Fibroblast of skin of scalp (primary cell): ENCODE results near the gene SNN.

Experiments used
- DNase-seq: peaks from one replicate; pipeline ENCODE4 v3.0.0-alpha.2; 2013

SNN gene

GRCh38 chr16:11681556-11681955 is 13.3 kb downstream of the SNN start:
- no peak for DNase-seq

GRCh38 chr16:11681976-11682654 is 13.9 kb downstream of the SNN start:
- DNase-seq, result no peak

GRCh38 chr16:11682655-11683096 is 14.4 kb downstream of the SNN start:
- DNase-seq, result peak; percentile 91

- DNase-seq, result no peak
Measured at GRCh38 chr16:11683145-11683544, 14.9 kb downstream of the SNN start.

GRCh38 chr16:11684231-11685025 is 16.2 kb downstream of the SNN start:
- DNase-seq, result no peak

GRCh38 chr16:11685844-11686618 is 17.8 kb downstream of the SNN start:
- DNase-seq, result peak; percentile 51

- DNase-seq, result no peak
Measured at GRCh38 chr16:11686713-11687380, 18.6 kb downstream of the SNN start.

- DNase-seq, result no peak
Measured at GRCh38 chr16:11687601-11688519, 19.6 kb downstream of the SNN start.

GRCh38 chr16:11688520-11688886 is 20.2 kb downstream of the SNN start:
- no peak for DNase-seq

- DNase-seq, result no peak
Measured at GRCh38 chr16:11689031-11689840, 21.0 kb downstream of the SNN start.

GRCh38 chr16:11691235-11691634 is 23.0 kb downstream of the SNN start:
- DNase-seq, result no peak

GRCh38 chr16:11691771-11692170 is 23.5 kb downstream of the SNN start:
- DNase-seq, result no peak

GRCh38 chr16:11692171-11692570 is 23.9 kb downstream of the SNN start:
- no peak for DNase-seq

- no peak for DNase-seq
Measured at GRCh38 chr16:11692651-11693050, 24.4 kb downstream of the SNN start.

GRCh38 chr16:11696266-11697012 is 28.2 kb downstream of the SNN start:
- DNase-seq, result no peak

- DNase-seq, result no peak
Measured at GRCh38 chr16:11697319-11697718, 29.1 kb downstream of the SNN start.

- no peak for DNase-seq
Measured at GRCh38 chr16:11698271-11698689, 30.0 kb downstream of the SNN start.

- no peak for DNase-seq
Measured at GRCh38 chr16:11699234-11699894, 31.1 kb downstream of the SNN start.

GRCh38 chr16:11700264-11701029 is 32.2 kb downstream of the SNN start:
- no peak for DNase-seq
